HG02759 (cell line): Measurements from ENCODE around the gene CPPED1.

Experiments
- ATAC-seq: cut with Tn5 transposase; IDR thresholded peaks from one replicate; pipeline ENCODE4 v1.9.1; 2021; ENCODE audit warnings: mild to moderate bottlenecking, moderate library complexity; ENCODE audit not compliant: unreplicated experiment

The CPPED1 gene

GRCh38 chr16:12613131-12613991 is 190.3 kb downstream of the CPPED1 start:
- no peak for ATAC-seq

- ATAC-seq: no peak
Observed at GRCh38 chr16:12612598-12613101, 191.0 kb downstream of the CPPED1 start.

- no peak for ATAC-seq
Observed at GRCh38 chr16:12611916-12612597, 191.6 kb downstream of the CPPED1 start.

GRCh38 chr16:12611006-12611477 is 192.6 kb downstream of the CPPED1 start:
- no peak for ATAC-seq

- ATAC-seq: no peak
Observed at GRCh38 chr16:12609937-12610699, 193.6 kb downstream of the CPPED1 start.
